HepG2 (cell line): ENCODE measurements around the gene ANKRD37. TPM values are rescaled to one million over a fixed set of nuclear protein-coding genes. Genes with fewer than 3 reads are reported as not detected.

Experiments
- ATAC-seq: fragments of 200-7000 bp; cut with Tn5 transposase; 3 replicates; pipeline ENCODE4 v1.9.1; 2020; ENCODE audit warnings: mild to moderate bottlenecking, moderate library complexity
- BruUV-seq: library from RNA; stranded (reverse); fragments of 400-500 nt; replicated peaks from 2 replicates; lab custom pipeline; 2021; lab: Mats Ljungman, UMichigan
- CTCF ChIA-PET: fragments of 300-600 bp; formaldehyde crosslinking; extraction: SDS; loops from one replicate; lab custom pipeline; 2021; ENCODE audit warnings: low total read pairs, inconsistent platforms, low intra/inter-chr PET ratio; lab: Yijun Ruan, JAX
- POLR2A ChIA-PET: fragments of 350-600 bp; sonication (Branson Sonifier 250); formaldehyde crosslinking; loops from one replicate; lab custom pipeline; 2020; ENCODE audit warnings: antibody characterized with exemption, inconsistent platforms; lab: Yijun Ruan, JAX
- DNase-seq: peaks from one replicate; pipeline ENCODE4 v3.0.0-alpha.2; 2015; ENCODE audit warnings: low spot score
- FAIRE-seq: peaks from 3 replicates; lab custom pipeline; 2011; peaks lifted over from hg19 to GRCh38; lab: Jason Lieb, UNC
- H2AFZ ChIP-seq: one replicate; pipeline ENCODE4 v1.6.1; 2011; ENCODE audit warnings: low read length, inconsistent platforms
- H3K27ac ChIP-seq: fragments of 300-600 bp; 3 replicates; pipeline ENCODE4 v1.8.0; 2011; ENCODE audit warnings: mixed run types, mild to moderate bottlenecking, mixed read lengths, low read length, inconsistent platforms; ENCODE audit not compliant: insufficient read depth; ENCODE audit errors: extremely low read length
- H3K27me3 ChIP-seq, 2 experiments: fragments of 200-600 bp in 1 of 2; 2 replicates in 1 of 2; 3 replicates in 1 of 2; pipeline versions ENCODE4 v1.6.0 to v1.8.0; 2011; ENCODE audit warnings: low read length in 2 of 2, mild to moderate bottlenecking in 2 of 2, moderate library complexity in 2 of 2, inconsistent platforms in 1 of 2; ENCODE audit not compliant: insufficient read depth in 2 of 2, control insufficient read depth in 1 of 2
- H3K36me3 ChIP-seq, 2 experiments: fragments of 200-600 bp in 1 of 2; replicated peaks in 1 of 2; 2 replicates in 1 of 2; 3 replicates in 1 of 2; pipeline versions ENCODE4 v1.5.1 to v1.8.0; 2011; ENCODE audit warnings: low read length in 2 of 2, inconsistent platforms in 1 of 2; ENCODE audit not compliant: insufficient read depth in 2 of 2, control insufficient read depth in 1 of 2
- H3K4me1 ChIP-seq: 2 replicates; pipeline ENCODE4 v1.5.1; 2012; ENCODE audit warnings: low read length, inconsistent platforms; ENCODE audit not compliant: insufficient read depth
- H3K4me2 ChIP-seq: 2 replicates; pipeline ENCODE4 v1.6.0; 2011; ENCODE audit warnings: low read depth, low read length, inconsistent platforms
- H3K4me3 ChIP-seq, 3 experiments: fragments of 200-600 bp in 1 of 3; sonication (generic), shearing (Covaris generic) in 1 of 3; replicated peaks in 1 of 3; 2 replicates each; pipeline ENCODE4 v1.5.1; 2011 to 2016; ENCODE audit warnings: low read length in 3 of 3, inconsistent platforms in 2 of 3, low read depth in 2 of 3, mild to moderate bottlenecking in 2 of 3, control low read depth in 1 of 3, mixed read lengths in 1 of 3; ENCODE audit not compliant: insufficient read depth in 1 of 3
- H3K79me2 ChIP-seq: one replicate; pipeline ENCODE4 v1.6.1; 2011; ENCODE audit warnings: low read length, inconsistent platforms; ENCODE audit not compliant: insufficient read depth
- H3K9ac ChIP-seq: 2 replicates; pipeline ENCODE4 v1.6.0; 2011; ENCODE audit warnings: mild to moderate bottlenecking, low read depth, low read length, inconsistent platforms; ENCODE audit not compliant: insufficient read depth
- H3K9me3 ChIP-seq: 2 replicates; pipeline ENCODE4 v1.5.1; 2012; ENCODE audit warnings: mild to moderate bottlenecking, low read length
- H4K20me1 ChIP-seq: 2 replicates; pipeline ENCODE4 v1.6.0; 2011; ENCODE audit warnings: inconsistent platforms, mild to moderate bottlenecking, low read length, moderate library complexity; ENCODE audit not compliant: insufficient read depth
- ARNT ChIP-seq: fragments of 450-650 bp; IDR thresholded peaks from 2 replicates; pipeline ENCODE4 v1.6.1; 2017
- GPN1 ChIP-seq: sonication (generic); formaldehyde crosslinking; IDR thresholded peaks from 2 replicates; pipeline ENCODE4 v1.5.1; 2020; ENCODE audit warnings: missing genetic modification reagents, borderline replicate concordance
- HCFC1 ChIP-seq: fragments of 150-350 bp; IDR thresholded peaks from 2 replicates; pipeline ENCODE4 v1.6.1; 2014; ENCODE audit warnings: low read depth, low read length
- KAT7 ChIP-seq: IDR thresholded peaks from 2 replicates; pipeline ENCODE4 v1.6.1; 2018; ENCODE audit warnings: borderline replicate concordance, missing compliant biosample characterization
- KLF12 ChIP-seq: sonication (generic); formaldehyde crosslinking; IDR thresholded peaks from 2 replicates; pipeline ENCODE4 v1.4.0; 2020; ENCODE audit warnings: missing genetic modification reagents, borderline replicate concordance
- KMT2A ChIP-seq: sonication (generic); formaldehyde crosslinking; IDR thresholded peaks from 2 replicates; pipeline ENCODE4 v1.4.0; 2020; ENCODE audit warnings: missing genetic modification reagents
- MXI1 ChIP-seq: IDR thresholded peaks from 3 replicates; pipeline ENCODE4 v1.6.1; 2012; ENCODE audit warnings: low read depth, low read length, inconsistent platforms, borderline replicate concordance
- ZNF224 ChIP-seq: sonication (generic); formaldehyde crosslinking; IDR thresholded peaks from 2 replicates; pipeline ENCODE4 v1.5.0; 2020; ENCODE audit warnings: mild to moderate bottlenecking, missing genetic modification reagents
- WGBS: methylation state at CpG from one replicate; pipeline ENCODE4 v1.1.6; 2017; ENCODE audit warnings: low lambda C conversion rate; 5-methylcytosine and 5-hydroxymethylcytosine counted together
- in situ Hi-C: cut with HindIII; loops from 2 replicates; pipeline ENCODE4 v1.10.0; 2017; ENCODE audit warnings: low pct_unique_long_range_greater_than_20kb; ENCODE audit not compliant: extremely low pct_ligation_motif_present
- intact Hi-C: fragments of 100-400 bp; cut with micrococcal nuclease; formaldehyde crosslinking; loops from one replicate; pipeline ENCODE4 v1.10.0; 2022; ENCODE audit not compliant: unreplicated experiment
- polyA plus RNA-seq, 8 experiments: library from polyadenylated mRNA; depleted of rRNA in 3 of 8; stranded (reverse) in 7 of 8; unstranded in 1 of 8; fragments of >200 nt; fragmentation: Illumina TruSeq in 4 of 8; extraction: Trizol in 4 of 8; gene quantifications; 2 replicates each; pipeline versions ENCODE4 v1.2.1 to v1.2.3, GENCODE V29; 2011 to 2016; ENCODE audit warnings: low read depth in 4 of 8, missing spikeins in 1 of 8, mixed read lengths in 1 of 8; ENCODE audit not compliant: insufficient read depth in 1 of 8
- total RNA-seq, 5 experiments: library from RNA; depleted of rRNA; stranded (reverse); fragments of >200 nt; fragmentation: Illumina TruSeq; extraction: Trizol; gene quantifications; 2 replicates each; pipeline ENCODE4 v1.2.3, GENCODE V29; 2016; ENCODE audit warnings: low read depth in 1 of 5
- TF ChIP-seq, protein P1 (sequence below): sonication (generic); formaldehyde crosslinking; IDR thresholded peaks from 2 replicates; pipeline ENCODE4 v1.5.0; 2020; ENCODE audit warnings: mild to moderate bottlenecking, missing genetic modification reagents
- TF ChIP-seq, protein P2 (sequence below): sonication (generic); formaldehyde crosslinking; IDR thresholded peaks from 2 replicates; pipeline ENCODE4 v1.4.0; 2020; ENCODE audit warnings: missing genetic modification reagents, mild to moderate bottlenecking, borderline replicate concordance
- TF ChIP-seq, protein P3 (sequence below): sonication (generic); formaldehyde crosslinking; IDR thresholded peaks from 2 replicates; pipeline ENCODE4 v1.5.1; 2020; ENCODE audit warnings: missing genetic modification reagents, mild to moderate bottlenecking, borderline replicate concordance
- TF ChIP-seq, protein P4 (sequence below), 2 experiments: fragments of 450-650 bp in 1 of 2; sonication (generic) in 1 of 2; formaldehyde crosslinking; IDR thresholded peaks; 2 replicates each; pipeline versions ENCODE4 v1.5.0 to v1.8.0; 2020 to 2022; ENCODE audit warnings: mild to moderate bottlenecking in 1 of 2, missing genetic modification reagents in 1 of 2

Gene ANKRD37
- total and polyA plus RNA-seq, 2 of the 13 experiments (the other 11 are each of a cell fraction or from before 2014, with no cell fraction given), result 2.2 to 51.4 TPM

DNA sequence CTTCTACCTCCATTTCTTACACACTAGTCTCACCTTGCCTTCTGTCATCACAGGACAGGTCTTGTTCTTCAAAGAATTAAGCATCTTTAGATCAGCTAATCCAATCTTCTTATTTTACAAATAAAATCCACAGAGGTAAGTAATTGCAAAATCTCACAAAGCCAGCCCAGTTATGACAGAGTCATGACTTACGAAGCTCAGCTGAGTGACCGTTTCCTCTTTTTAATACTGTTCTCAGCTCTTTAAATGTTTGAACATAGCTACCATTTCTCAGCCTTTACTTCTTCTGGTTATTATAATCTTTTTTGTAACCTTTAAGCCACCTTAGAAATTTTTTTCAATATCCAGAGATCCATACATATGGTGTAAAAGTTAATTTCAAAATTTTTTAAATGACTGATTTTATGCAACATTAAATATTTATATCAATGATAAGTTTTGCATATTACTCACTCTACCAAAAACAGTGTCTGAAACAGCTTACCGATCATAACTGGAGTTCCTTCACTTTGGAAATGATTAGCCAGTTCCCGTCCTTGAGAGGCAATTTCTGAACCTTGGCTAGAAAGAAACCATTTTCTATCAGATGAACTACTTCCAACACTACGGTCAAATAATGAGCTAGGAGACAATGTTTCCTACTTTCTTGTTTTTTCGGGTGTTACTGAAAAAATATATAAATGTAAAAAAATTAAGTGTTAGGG lies 8.8 kb downstream of the ANKRD37 start (continued):
- TF ChIP-seq, protein P1, sequence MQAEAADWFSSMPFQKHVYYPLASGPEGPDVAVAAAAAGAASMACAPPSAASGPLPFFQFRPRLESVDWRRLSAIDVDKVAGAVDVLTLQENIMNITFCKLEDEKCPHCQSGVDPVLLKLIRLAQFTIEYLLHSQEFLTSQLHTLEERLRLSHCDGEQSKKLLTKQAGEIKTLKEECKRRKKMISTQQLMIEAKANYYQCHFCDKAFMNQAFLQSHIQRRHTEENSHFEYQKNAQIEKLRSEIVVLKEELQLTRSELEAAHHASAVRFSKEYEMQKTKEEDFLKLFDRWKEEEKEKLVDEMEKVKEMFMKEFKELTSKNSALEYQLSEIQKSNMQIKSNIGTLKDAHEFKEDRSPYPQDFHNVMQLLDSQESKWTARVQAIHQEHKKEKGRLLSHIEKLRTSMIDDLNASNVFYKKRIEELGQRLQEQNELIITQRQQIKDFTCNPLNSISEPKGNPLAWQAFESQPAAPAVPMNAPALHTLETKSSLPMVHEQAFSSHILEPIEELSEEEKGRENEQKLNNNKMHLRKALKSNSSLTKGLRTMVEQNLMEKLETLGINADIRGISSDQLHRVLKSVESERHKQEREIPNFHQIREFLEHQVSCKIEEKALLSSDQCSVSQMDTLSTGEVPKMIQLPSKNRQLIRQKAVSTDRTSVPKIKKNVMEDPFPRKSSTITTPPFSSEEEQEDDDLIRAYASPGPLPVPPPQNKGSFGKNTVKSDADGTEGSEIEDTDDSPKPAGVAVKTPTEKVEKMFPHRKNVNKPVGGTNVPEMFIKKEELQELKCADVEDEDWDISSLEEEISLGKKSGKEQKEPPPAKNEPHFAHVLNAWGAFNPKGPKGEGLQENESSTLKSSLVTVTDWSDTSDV (CRISPR knock-in tag), result no peak
- TF ChIP-seq, protein P2, sequence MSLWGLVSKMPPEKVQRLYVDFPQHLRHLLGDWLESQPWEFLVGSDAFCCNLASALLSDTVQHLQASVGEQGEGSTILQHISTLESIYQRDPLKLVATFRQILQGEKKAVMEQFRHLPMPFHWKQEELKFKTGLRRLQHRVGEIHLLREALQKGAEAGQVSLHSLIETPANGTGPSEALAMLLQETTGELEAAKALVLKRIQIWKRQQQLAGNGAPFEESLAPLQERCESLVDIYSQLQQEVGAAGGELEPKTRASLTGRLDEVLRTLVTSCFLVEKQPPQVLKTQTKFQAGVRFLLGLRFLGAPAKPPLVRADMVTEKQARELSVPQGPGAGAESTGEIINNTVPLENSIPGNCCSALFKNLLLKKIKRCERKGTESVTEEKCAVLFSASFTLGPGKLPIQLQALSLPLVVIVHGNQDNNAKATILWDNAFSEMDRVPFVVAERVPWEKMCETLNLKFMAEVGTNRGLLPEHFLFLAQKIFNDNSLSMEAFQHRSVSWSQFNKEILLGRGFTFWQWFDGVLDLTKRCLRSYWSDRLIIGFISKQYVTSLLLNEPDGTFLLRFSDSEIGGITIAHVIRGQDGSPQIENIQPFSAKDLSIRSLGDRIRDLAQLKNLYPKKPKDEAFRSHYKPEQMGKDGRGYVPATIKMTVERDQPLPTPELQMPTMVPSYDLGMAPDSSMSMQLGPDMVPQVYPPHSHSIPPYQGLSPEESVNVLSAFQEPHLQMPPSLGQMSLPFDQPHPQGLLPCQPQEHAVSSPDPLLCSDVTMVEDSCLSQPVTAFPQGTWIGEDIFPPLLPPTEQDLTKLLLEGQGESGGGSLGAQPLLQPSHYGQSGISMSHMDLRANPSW (CRISPR knock-in tag), result no peak
- TF ChIP-seq HCFC1, result no peak
- TF ChIP-seq ZNF224 (CRISPR knock-in tag), result no peak
- no peak for TF ChIP-seq GPN1 (CRISPR knock-in tag)
- no peak for TF ChIP-seq KMT2A

DNA sequence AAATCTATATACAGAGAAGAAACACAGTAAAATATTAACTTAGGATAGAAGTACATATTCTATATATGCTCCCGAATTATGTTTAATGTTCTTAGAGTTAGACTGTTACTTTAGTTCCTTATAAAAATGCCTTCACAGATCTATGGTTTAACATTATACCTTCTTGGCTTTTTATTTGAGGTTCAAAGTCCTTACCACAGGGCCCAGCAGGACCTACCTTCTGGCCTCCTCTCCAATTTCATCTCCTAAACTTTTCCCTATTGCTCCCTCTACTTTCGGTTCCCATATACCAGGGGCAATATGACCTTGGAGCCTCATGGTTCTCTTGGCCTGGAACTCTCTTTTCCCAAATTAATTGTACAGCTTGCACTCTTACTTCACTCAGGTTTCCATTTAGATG lies 11.8 kb downstream of the ANKRD37 start:
- Histone ChIP-seq H3K36me3 (peaks cover 3 to 26% of the 10 kb centered on the region in 2 experiments; a peak in 3 of 5 replicates), H3K27ac (no peak overlapping the region), H3K9me3 (no peaks in the 10 kb centered on the region), H3K4me1 (no peaks in the 10 kb centered on the region), H3K79me2 (no peaks in the 10 kb centered on the region), H2AFZ (no peak overlapping the region), H4K20me1 (no peaks in the 10 kb centered on the region), H3K4me2 (no peak overlapping the region), H3K27me3 (no peaks in the 10 kb centered on the region), H3K4me3 (no peak overlapping the region), H3K9ac (no peak overlapping the region)
- FAIRE-seq (no peak), DNase-seq (no peak), ATAC-seq (no peak)
- TF ChIP-seq KLF12 (CRISPR knock-in tag), result no peak
- TF ChIP-seq MXI1, result no peak
- TF ChIP-seq, protein P3, sequence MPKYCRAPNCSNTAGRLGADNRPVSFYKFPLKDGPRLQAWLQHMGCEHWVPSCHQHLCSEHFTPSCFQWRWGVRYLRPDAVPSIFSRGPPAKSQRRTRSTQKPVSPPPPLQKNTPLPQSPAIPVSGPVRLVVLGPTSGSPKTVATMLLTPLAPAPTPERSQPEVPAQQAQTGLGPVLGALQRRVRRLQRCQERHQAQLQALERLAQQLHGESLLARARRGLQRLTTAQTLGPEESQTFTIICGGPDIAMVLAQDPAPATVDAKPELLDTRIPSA (CRISPR knock-in tag), result no peak
- TF ChIP-seq KAT7, result no peak
- TF ChIP-seq ARNT, result no peak
- TF ChIP-seq, protein P4, sequence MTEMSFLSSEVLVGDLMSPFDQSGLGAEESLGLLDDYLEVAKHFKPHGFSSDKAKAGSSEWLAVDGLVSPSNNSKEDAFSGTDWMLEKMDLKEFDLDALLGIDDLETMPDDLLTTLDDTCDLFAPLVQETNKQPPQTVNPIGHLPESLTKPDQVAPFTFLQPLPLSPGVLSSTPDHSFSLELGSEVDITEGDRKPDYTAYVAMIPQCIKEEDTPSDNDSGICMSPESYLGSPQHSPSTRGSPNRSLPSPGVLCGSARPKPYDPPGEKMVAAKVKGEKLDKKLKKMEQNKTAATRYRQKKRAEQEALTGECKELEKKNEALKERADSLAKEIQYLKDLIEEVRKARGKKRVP (CRISPR knock-in tag; IDR thresholded peaks at IDR 0.05), result no peak
- intact Hi-C loops (no loop called here), in situ Hi-C loops (no loop called here)
- ChIA-PET POLR2A (interaction anchor here (1.7 kb wide), 1 partner anchor 12 kb away, joined by 5 read pairs; the partner anchor contains the start of gene ANKRD37), CTCF (no interaction called here)
- WGBS, result 93% methylated on average over 2 of the region's 2 CpGs
- BruUV-seq, result no TSS peak
